Keratinocyte (primary cell): ENCODE measurements around the gene NBEA. TPM values are rescaled to one million over a fixed set of nuclear protein-coding genes. Genes with fewer than 3 reads are reported as not detected.

ENCODE experiments used
- DNase-seq: peaks from one replicate; pipeline ENCODE4 v3.0.0-alpha.2; 2011; ENCODE audit warnings: low read depth, missing footprints, low spot score
- FAIRE-seq: peaks from 2 replicates; lab custom pipeline; 2011; peaks lifted over from hg19 to GRCh38; lab: Jason Lieb, UNC
- H2AFZ ChIP-seq: 2 replicates; pipeline ENCODE4 v1.6.0; 2012; ENCODE audit warnings: low read length, control low read depth, inconsistent platforms; ENCODE audit not compliant: control insufficient read depth
- H3K27ac ChIP-seq: 2 replicates; pipeline ENCODE4 v1.5.1; 2011; ENCODE audit warnings: low read length; ENCODE audit not compliant: control insufficient read depth, insufficient read depth
- H3K27me3 ChIP-seq: 3 replicates; pipeline ENCODE4 v1.6.0; 2011; ENCODE audit warnings: low read length; ENCODE audit not compliant: control insufficient read depth, insufficient read depth; ENCODE audit errors: extremely low read depth
- H3K36me3 ChIP-seq, 2 experiments: 2 replicates in 1 of 2; 3 replicates in 1 of 2; pipeline ENCODE4 v1.5.1; 2011; ENCODE audit warnings: low read length in 2 of 2, mild to moderate bottlenecking in 1 of 2; ENCODE audit not compliant: control insufficient read depth in 2 of 2, insufficient read depth in 2 of 2; ENCODE audit errors: extremely low read depth in 1 of 2
- H3K4me1 ChIP-seq: 3 replicates; pipeline ENCODE4 v1.5.1; 2011; ENCODE audit warnings: low read length; ENCODE audit not compliant: control insufficient read depth, insufficient read depth; ENCODE audit errors: extremely low read depth
- H3K4me2 ChIP-seq: 3 replicates; pipeline ENCODE4 v1.6.0; 2011; ENCODE audit warnings: low read depth, low read length; ENCODE audit not compliant: control insufficient read depth, insufficient read depth; ENCODE audit errors: extremely low read depth
- H3K4me3 ChIP-seq, 3 experiments: fragments of 200-600 bp in 1 of 3; sonication (generic) in 1 of 3; 2 replicates in 2 of 3; 3 replicates in 1 of 3; pipeline ENCODE4 v1.5.1; 2011 to 2016; ENCODE audit warnings: low read length in 3 of 3, mild to moderate bottlenecking in 3 of 3, control low read depth in 2 of 3, inconsistent platforms in 1 of 3, low read depth in 1 of 3, mixed read lengths in 1 of 3, mixed run types in 1 of 3, moderate library complexity in 1 of 3; ENCODE audit not compliant: control insufficient read depth in 2 of 3, insufficient read depth in 2 of 3; ENCODE audit errors: extremely low read depth in 1 of 3
- H3K79me2 ChIP-seq: 2 replicates; pipeline ENCODE4 v1.6.0; 2012; ENCODE audit warnings: low read length; ENCODE audit not compliant: control insufficient read depth, insufficient read depth
- H3K9ac ChIP-seq: 3 replicates; pipeline ENCODE4 v1.6.0; 2011; ENCODE audit warnings: low read length; ENCODE audit not compliant: control insufficient read depth, insufficient read depth; ENCODE audit errors: extremely low read depth
- H3K9me1 ChIP-seq: 3 replicates; pipeline ENCODE4 v1.6.0; 2011; ENCODE audit warnings: low read length; ENCODE audit not compliant: control insufficient read depth, insufficient read depth; ENCODE audit errors: extremely low read depth
- H3K9me3 ChIP-seq: 2 replicates; pipeline ENCODE4 v1.5.1; 2012; ENCODE audit warnings: low read depth, low read length; ENCODE audit not compliant: control insufficient read depth
- H4K20me1 ChIP-seq: 3 replicates; pipeline ENCODE4 v1.6.0; 2011; ENCODE audit warnings: low read length; ENCODE audit not compliant: control insufficient read depth, insufficient read depth; ENCODE audit errors: extremely low read depth
- EZH2 ChIP-seq: IDR thresholded peaks from one replicate; pipeline ENCODE4 v1.6.1; 2012; ENCODE audit warnings: inconsistent platforms, mild to moderate bottlenecking, low read length, moderate library complexity
- dilution Hi-C: fragments of 300-500 bp; cut with MboI; formaldehyde crosslinking; loops from one replicate; pipeline ENCODE4 v1.7.0; 2020; ENCODE audit warnings: low sequenced_read_pairs; ENCODE audit not compliant: extremely low pct_ligation_motif_present
- polyA plus RNA-seq, 5 experiments: library from polyadenylated mRNA; depleted of rRNA in 3 of 5; stranded (reverse) in 3 of 5; stranded (forward) in 1 of 5; unstranded in 1 of 5; fragments of >200 nt; gene quantifications; 1 replicate in 1 of 5; 2 replicates in 3 of 5; 3 replicates in 1 of 5; pipeline versions ENCODE4 v1.2.1 to v1.2.3, GENCODE V29; 2011 to 2012; ENCODE audit warnings: missing spikeins in 2 of 5, low read depth in 1 of 5, low replicate concordance in 1 of 5
- TF ChIP-seq, protein P1 (sequence below), 3 experiments: IDR thresholded peaks in 1 of 3; conservative IDR thresholded peaks in 1 of 3; optimal IDR thresholded peaks in 1 of 3; 2 replicates in 2 of 3; 3 replicates in 1 of 3; pipeline versions ENCODE3 to v1.5.1; 2011; ENCODE audit warnings: low read length in 3 of 3, mild to moderate bottlenecking in 3 of 3, moderate library complexity in 2 of 3, control low read depth in 1 of 3, inconsistent platforms in 1 of 3; ENCODE audit not compliant: insufficient read depth in 2 of 3; ENCODE audit errors: extremely low read depth in 1 of 3

The NBEA gene
- polyA plus RNA-seq, 1 donor (not counting 4 experiments of a cell fraction or from before 2014, with no cell fraction given), result 0.05 TPM

DNA sequence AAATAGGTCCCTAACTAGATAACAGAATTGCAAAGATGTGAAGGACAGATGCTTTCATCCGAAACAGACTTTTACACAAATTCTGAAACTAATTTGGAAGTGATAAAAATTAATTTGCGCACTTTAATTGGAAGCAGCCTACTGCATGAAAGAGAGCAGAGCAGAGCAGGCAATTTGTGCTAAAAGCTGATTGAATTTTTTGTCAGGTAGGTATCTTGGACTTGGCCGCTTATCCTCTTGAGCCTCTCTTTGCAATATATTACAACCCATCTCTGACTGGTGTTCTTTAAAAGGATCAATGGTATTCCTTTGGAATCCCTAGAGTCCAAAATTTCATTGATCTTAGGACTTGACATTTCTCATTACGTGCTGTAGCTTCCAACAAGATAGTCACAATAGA, 717.7 kb downstream of the NBEA start:
- Histone ChIP-seq H3K9ac (no peak overlapping the region), H3K79me2 (no peaks in the 10 kb centered on the region), H3K27me3 (no peaks in the 10 kb centered on the region), H3K36me3 (no peaks in the 10 kb centered on the region), H2AFZ (no peak overlapping the region), H3K4me3 (no peak overlapping the region), H3K4me2 (no peak overlapping the region), H3K9me1 (no peaks in the 10 kb centered on the region), H3K27ac (no peak overlapping the region), H3K4me1 (no peaks in the 10 kb centered on the region), H3K9me3 (no peaks in the 10 kb centered on the region), H4K20me1 (no peaks in the 10 kb centered on the region)
- DNase-seq, result no peak
- dilution Hi-C loops, result no loop called here
- no peak for TF ChIP-seq EZH2
- TF ChIP-seq, protein P1, sequence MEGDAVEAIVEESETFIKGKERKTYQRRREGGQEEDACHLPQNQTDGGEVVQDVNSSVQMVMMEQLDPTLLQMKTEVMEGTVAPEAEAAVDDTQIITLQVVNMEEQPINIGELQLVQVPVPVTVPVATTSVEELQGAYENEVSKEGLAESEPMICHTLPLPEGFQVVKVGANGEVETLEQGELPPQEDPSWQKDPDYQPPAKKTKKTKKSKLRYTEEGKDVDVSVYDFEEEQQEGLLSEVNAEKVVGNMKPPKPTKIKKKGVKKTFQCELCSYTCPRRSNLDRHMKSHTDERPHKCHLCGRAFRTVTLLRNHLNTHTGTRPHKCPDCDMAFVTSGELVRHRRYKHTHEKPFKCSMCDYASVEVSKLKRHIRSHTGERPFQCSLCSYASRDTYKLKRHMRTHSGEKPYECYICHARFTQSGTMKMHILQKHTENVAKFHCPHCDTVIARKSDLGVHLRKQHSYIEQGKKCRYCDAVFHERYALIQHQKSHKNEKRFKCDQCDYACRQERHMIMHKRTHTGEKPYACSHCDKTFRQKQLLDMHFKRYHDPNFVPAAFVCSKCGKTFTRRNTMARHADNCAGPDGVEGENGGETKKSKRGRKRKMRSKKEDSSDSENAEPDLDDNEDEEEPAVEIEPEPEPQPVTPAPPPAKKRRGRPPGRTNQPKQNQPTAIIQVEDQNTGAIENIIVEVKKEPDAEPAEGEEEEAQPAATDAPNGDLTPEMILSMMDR (optimal IDR thresholded peaks at IDR 0.05 in 1 of 3, IDR thresholded peaks at IDR 0.05 in 1 of 3, conservative IDR thresholded peaks at IDR 0.05 in 1 of 3; ENCODE audit: extremely low read depth in 1 of 3, insufficient read depth in 2 of 3, low read length in 3 of 3), result no peak
- no peak for FAIRE-seq

DNA sequence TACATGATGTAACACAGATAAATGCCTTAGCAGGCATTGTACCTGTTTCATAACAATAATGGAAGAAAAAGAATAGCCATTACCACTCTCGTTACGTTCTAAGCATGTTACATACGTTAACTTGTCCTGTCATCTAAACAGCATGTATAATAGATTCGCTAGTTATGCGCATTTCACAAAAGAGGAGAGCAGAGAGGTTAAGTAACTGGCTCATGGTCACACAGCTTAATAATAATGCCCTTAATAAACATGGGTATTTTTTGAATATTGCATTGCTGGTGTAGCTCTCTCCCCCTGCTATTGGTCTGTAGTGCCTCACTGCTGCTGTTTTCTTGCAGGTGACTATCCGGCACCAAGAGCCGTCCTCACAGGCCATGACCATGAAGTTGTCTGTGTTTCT, 722.7 kb downstream of the NBEA start:
- no peak overlapping the region for H2AFZ ChIP-seq
- no peaks in the 10 kb centered on the region for H3K9me3 ChIP-seq
- H3K9ac ChIP-seq, result no peak overlapping the region
- H3K27ac ChIP-seq, result no peak overlapping the region
- TF ChIP-seq EZH2, result no peak
- TF ChIP-seq, protein P1 (optimal IDR thresholded peaks at IDR 0.05 in 1 of 3, IDR thresholded peaks at IDR 0.05 in 1 of 3, conservative IDR thresholded peaks at IDR 0.05 in 1 of 3; ENCODE audit: extremely low read depth in 1 of 3, insufficient read depth in 2 of 3, low read length in 3 of 3), result no peak
- H4K20me1 ChIP-seq, result no peaks in the 10 kb centered on the region
- no peak for FAIRE-seq
- H3K9me1 ChIP-seq, result no peaks in the 10 kb centered on the region
- H3K4me3 ChIP-seq, result no peak overlapping the region
- no peak overlapping the region for H3K4me2 ChIP-seq
- no peaks in the 10 kb centered on the region for H3K4me1 ChIP-seq
- H3K27me3 ChIP-seq, result no peaks in the 10 kb centered on the region
- no peaks in the 10 kb centered on the region for H3K79me2 ChIP-seq
- DNase-seq, result no peak
- dilution Hi-C loops, result no loop called here
- no peaks in the 10 kb centered on the region for H3K36me3 ChIP-seq
